BJ (cell line): Measurements from ENCODE around the gene RDH5. TPM values are rescaled to one million over a fixed set of nuclear protein-coding genes. Genes with fewer than 3 reads are reported as not detected.
A peak's percentile ranks its signal among the peaks of the same experiment; 100 is the strongest.

Experiments
- CTCF ChIA-PET: fragments of 350-600 bp; formaldehyde crosslinking; extraction: SDS; loops from one replicate; lab custom pipeline; 2021; ENCODE audit warnings: antibody characterized with exemption, inconsistent platforms; lab: Yijun Ruan, JAX
- POLR2A ChIA-PET: fragments of 300-600 bp; sonication (Branson Sonifier 250); formaldehyde crosslinking; extraction: SDS; loops from one replicate; lab custom pipeline; 2021; ENCODE audit warnings: antibody characterized with exemption; lab: Charles Lee
- DNase-seq: peaks from one replicate; pipeline ENCODE4 v3.0.0-alpha.2; 2011; ENCODE audit warnings: low read depth
- H3K27me3 ChIP-seq: 2 replicates; pipeline ENCODE4 v1.6.0; 2011; ENCODE audit warnings: low read length; ENCODE audit not compliant: control insufficient read depth, insufficient read depth
- H3K36me3 ChIP-seq: 2 replicates; pipeline ENCODE4 v1.5.1; 2011; ENCODE audit warnings: low read length; ENCODE audit not compliant: control insufficient read depth, insufficient read depth
- H3K4me3 ChIP-seq: 2 replicates; pipeline ENCODE4 v1.5.1; 2011; ENCODE audit warnings: low read depth, mild to moderate bottlenecking, control low read depth, low read length
- polyA plus RNA-seq: library from polyadenylated mRNA; depleted of rRNA; stranded (reverse); fragments of >200 nt; gene quantifications from 2 replicates; pipeline ENCODE4 v1.2.3, GENCODE V29; 2011
- TF ChIP-seq, protein P1 (sequence below): IDR thresholded peaks from 2 replicates; pipeline ENCODE4 v1.5.1; 2011; ENCODE audit warnings: low read depth, mild to moderate bottlenecking, control low read depth, inconsistent platforms, low read length, moderate library complexity; ENCODE audit not compliant: insufficient read depth

RDH5 gene
- polyA plus RNA-seq, 1 experiment = 6.2 TPM

DNA sequence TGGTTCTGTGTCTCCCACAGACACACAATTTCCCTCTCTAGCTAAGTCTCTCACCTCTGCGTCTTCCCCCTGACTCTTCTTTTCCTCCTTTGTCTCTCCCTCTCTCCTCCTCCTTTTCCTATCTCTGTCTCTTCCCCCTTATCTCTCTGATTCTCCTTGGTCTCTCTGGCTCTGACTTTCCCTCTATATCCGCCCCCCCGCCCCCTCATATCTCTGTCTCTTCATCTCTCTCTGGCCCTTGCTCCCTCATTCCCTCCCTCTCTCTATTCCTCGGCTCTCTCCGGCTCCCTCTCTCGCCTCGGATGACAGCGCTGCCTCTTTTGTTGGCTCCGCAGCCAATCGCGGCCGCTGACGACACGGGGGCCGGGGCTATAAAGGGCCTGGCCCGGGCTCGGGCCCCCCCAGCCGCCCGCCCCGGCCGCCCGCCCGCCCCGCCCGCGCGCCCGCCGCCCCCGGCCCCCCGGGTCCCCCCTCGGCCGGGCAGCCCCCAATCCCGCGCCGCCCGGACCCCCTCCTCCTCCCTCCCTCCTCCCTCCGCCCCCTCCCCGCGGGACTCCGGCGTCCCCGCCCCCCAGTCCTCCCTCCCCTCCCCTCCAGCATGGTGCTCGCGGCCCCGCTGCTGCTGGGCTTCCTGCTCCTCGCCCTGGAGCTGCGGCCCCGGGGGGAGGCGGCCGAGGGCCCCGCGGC lies 22.7 kb downstream of the RDH5 start, which contains the start of gene GDF11:
Gene GDF11, plus strand, starts transcription at position 404 of the 687 bp plus-strand sequence. Its CDS starts 195 bp downstream, at position 599.
- TF ChIP-seq, protein P1, sequence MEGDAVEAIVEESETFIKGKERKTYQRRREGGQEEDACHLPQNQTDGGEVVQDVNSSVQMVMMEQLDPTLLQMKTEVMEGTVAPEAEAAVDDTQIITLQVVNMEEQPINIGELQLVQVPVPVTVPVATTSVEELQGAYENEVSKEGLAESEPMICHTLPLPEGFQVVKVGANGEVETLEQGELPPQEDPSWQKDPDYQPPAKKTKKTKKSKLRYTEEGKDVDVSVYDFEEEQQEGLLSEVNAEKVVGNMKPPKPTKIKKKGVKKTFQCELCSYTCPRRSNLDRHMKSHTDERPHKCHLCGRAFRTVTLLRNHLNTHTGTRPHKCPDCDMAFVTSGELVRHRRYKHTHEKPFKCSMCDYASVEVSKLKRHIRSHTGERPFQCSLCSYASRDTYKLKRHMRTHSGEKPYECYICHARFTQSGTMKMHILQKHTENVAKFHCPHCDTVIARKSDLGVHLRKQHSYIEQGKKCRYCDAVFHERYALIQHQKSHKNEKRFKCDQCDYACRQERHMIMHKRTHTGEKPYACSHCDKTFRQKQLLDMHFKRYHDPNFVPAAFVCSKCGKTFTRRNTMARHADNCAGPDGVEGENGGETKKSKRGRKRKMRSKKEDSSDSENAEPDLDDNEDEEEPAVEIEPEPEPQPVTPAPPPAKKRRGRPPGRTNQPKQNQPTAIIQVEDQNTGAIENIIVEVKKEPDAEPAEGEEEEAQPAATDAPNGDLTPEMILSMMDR = no peak
- CTCF ChIA-PET = interaction anchor here (0.8 to 10.9 kb wide), 11 partner anchors 9 to 287 kb away, joined by 3 to 86 read pairs (median 3); partner anchors contain the start of genes DGKA, DNAJC14, SARNP and SUOX
- H3K27me3 ChIP-seq = no peaks in the 10 kb centered on the region
- peak within 1 kb of the TSS; percentile 54 for H3K4me3 ChIP-seq
- POLR2A ChIA-PET = interaction anchor here (0.6 kb wide), 1 partner anchor 242 kb away, joined by 5 read pairs; no protein-coding TSS in a partner anchor
- no peaks in the 10 kb centered on the region for H3K36me3 ChIP-seq
- no peak for DNase-seq

GRCh38 chr12:55743406-55744339 lies 23.5 kb downstream of the RDH5 start:
- DNase-seq = no peak
- Histone ChIP-seq H3K27me3 (no peaks in the 10 kb centered on the region), H3K4me3 (peak overlapping the region; percentile 54), H3K36me3 (no peaks in the 10 kb centered on the region)
- TF ChIP-seq, protein P1 = no peak; the same call in 1 of the 2 replicates
- CTCF ChIA-PET = interaction anchor here (0.8 to 10.9 kb wide), 11 partner anchors 8 to 254 kb away, joined by 3 to 86 read pairs (median 4); partner anchors contain the start of genes DGKA, DNAJC14, PYM1 and RAB5B
- POLR2A ChIA-PET = interaction anchor here (0.5 kb wide), 1 partner anchor 218 kb away, joined by 4 read pairs; no protein-coding TSS in a partner anchor

DNA sequence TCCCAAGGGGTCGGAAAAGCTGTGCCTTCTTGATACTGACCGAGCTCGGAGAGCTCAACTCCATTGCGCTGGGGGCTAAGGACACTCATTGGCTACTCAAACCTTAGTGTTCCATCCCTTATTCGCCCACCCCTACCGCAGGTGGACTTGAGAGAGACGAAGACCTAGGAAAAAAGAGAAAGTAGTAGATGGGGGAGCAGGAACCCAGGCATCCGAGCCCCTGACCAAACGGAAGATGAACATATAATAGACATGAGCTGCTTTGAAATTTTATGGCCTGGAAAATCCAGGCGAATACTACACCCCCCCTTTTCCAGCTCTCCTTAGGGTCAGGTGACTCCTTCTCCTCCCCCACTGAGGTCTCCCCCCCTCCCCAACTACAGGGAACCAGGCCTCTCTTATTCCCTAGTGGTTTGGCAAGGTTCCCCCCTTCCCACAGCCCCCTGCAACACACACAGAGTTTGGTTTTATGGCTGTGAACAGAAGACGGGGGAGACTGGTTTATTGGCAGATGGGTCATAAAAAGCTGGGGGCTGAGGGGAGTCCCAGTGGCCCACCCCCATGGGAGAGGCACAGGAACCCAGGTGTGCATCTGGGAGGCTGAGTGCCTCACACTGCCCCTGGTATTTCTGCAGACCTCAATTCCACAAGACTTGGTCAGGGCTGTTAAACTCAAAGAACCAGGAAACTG lies 24.3 kb downstream of the RDH5 start:
- DNase-seq = no peak
- ChIA-PET CTCF (interaction anchor here (0.7 to 10.9 kb wide), 8 partner anchors 7 to 198 kb away, joined by 3 to 86 read pairs (median 4); partner anchors contain the start of genes DGKA, DNAJC14, PYM1 and SARNP), POLR2A (interaction anchor here (0.5 kb wide), 1 partner anchor 217 kb away, joined by 4 read pairs; no protein-coding TSS in a partner anchor)
- Histone ChIP-seq H3K36me3 (peaks cover under 1% of the 10 kb centered on the region; the same call in 1 of the 2 replicates), H3K4me3 (peak overlapping the region; percentile 54), H3K27me3 (no peaks in the 10 kb centered on the region)
- TF ChIP-seq, protein P1 = no peak

GRCh38 chr12:55745361-55746173 lies 25.4 kb downstream of the RDH5 start:
- DNase-seq = no peak
- CTCF ChIA-PET = interaction anchor here (0.8 to 1.7 kb wide), 6 partner anchors 8 to 195 kb away, joined by 3 to 7 read pairs (median 4); partner anchors contain the start of gene PYM1
- POLR2A ChIA-PET = interaction anchor here (0.5 to 0.6 kb wide), 2 partner anchors 15 to 118 kb away, joined by 4 to 5 read pairs; no protein-coding TSS in a partner anchor
- H3K27me3 ChIP-seq = no peaks in the 10 kb centered on the region
- TF ChIP-seq, protein P1 = no peak
- H3K4me3 ChIP-seq = no peak overlapping the region
- peaks cover 2% of the 10 kb centered on the region; the same call in 1 of the 2 replicates for H3K36me3 ChIP-seq
